MCF 10A (cell line): ENCODE data around the gene BCAS1. TPM values are rescaled to one million over a fixed set of nuclear protein-coding genes. Genes with fewer than 3 reads are reported as not detected.

Experiments
- BruUV-seq: library from RNA; stranded (reverse); fragments of 400-500 nt; replicated peaks from 2 replicates; lab custom pipeline; 2021; lab: Mats Ljungman, UMichigan
- CTCF ChIA-PET: fragments of 300-600 bp; sonication (Branson Sonifier 250); formaldehyde crosslinking; extraction: SDS; loops from one replicate; lab custom pipeline; 2021; ENCODE audit warnings: antibody characterized with exemption, inconsistent platforms; lab: Yijun Ruan, JAX
- POLR2A ChIA-PET: fragments of 300-600, 350-650 bp; sonication (Branson Sonifier 250); formaldehyde crosslinking; extraction: SDS; loops from one replicate; lab custom pipeline; 2020; ENCODE audit warnings: antibody characterized with exemption, inconsistent platforms; lab: Yijun Ruan, JAX
- DNase-seq: peaks from one replicate; pipeline ENCODE4 v3.0.0-alpha.2; 2018; ENCODE audit not compliant: unreplicated experiment
- H3K27ac Mint-ChIP-seq: one replicate; pipeline ENCODE4 v1.8.0; 2022; ENCODE audit warnings: mild to moderate bottlenecking, low read depth, mixed read lengths; ENCODE audit not compliant: unreplicated experiment
- H3K27me3 Mint-ChIP-seq: one replicate; pipeline ENCODE4 v1.8.0; 2022; ENCODE audit warnings: mixed read lengths; ENCODE audit not compliant: insufficient read depth, unreplicated experiment
- H3K36me3 Mint-ChIP-seq: one replicate; pipeline ENCODE4 v1.8.0; 2022; ENCODE audit warnings: mild to moderate bottlenecking, moderate library complexity, mixed read lengths; ENCODE audit not compliant: insufficient read depth, unreplicated experiment
- H3K4me1 Mint-ChIP-seq: one replicate; pipeline ENCODE4 v1.8.0; 2022; ENCODE audit warnings: mixed read lengths; ENCODE audit not compliant: insufficient read depth, unreplicated experiment
- H3K4me3 Mint-ChIP-seq: one replicate; pipeline ENCODE4 v1.8.0; 2022; ENCODE audit warnings: mild to moderate bottlenecking, moderate library complexity, mixed read lengths; ENCODE audit not compliant: unreplicated experiment
- H3K9me3 Mint-ChIP-seq: one replicate; pipeline ENCODE4 v1.8.0; 2022; ENCODE audit warnings: mixed read lengths; ENCODE audit not compliant: unreplicated experiment
- CTCF ChIP-seq: fragments of 200-600 bp; IDR thresholded peaks from one replicate; pipeline ENCODE4 v1.8.0; 2022; ENCODE audit warnings: antibody characterized with exemption, mild to moderate bottlenecking; ENCODE audit not compliant: unreplicated experiment
- intact Hi-C: fragments of 100-400 bp; cut with micrococcal nuclease; formaldehyde crosslinking; loops from 2 replicates; pipeline ENCODE4 v1.14.1; 2022
- total RNA-seq: library from RNA; stranded (reverse); gene quantifications from 2 replicates; pipeline ENCODE4 v1.2.3, GENCODE V29; 2022

BCAS1 gene
- total RNA-seq, 1 experiment from 2014 or later, result not detected

- Mint-ChIP-seq H3K27me3 (no peaks in the 10 kb centered on the region), H3K4me1 (peaks cover 13% of the 10 kb centered on the region), H3K27ac (no peak overlapping the region), H3K9me3 (no peaks in the 10 kb centered on the region), H3K36me3 (no peaks in the 10 kb centered on the region), H3K4me3 (no peak overlapping the region)
- DNase-seq, result no peak
- BruUV-seq, result no TSS peak
- intact Hi-C loops, result no loop called here
- ChIA-PET POLR2A (interaction anchor here (0.7 to 4.6 kb wide), 16 partner anchors 8 to 360 kb away, joined by 3 to 40 read pairs (median 8); no protein-coding TSS in a partner anchor), CTCF (interaction anchor here (0.7 to 5.7 kb wide), 21 partner anchors 8 to 1627 kb away, joined by 3 to 81 read pairs (median 7); partner anchors contain the start of gene ZNF217)
- no peak for TF ChIP-seq CTCF
Measured at GRCh38 chr20:53938739-53939138, 131.7 kb downstream of the BCAS1 start.

DNA sequence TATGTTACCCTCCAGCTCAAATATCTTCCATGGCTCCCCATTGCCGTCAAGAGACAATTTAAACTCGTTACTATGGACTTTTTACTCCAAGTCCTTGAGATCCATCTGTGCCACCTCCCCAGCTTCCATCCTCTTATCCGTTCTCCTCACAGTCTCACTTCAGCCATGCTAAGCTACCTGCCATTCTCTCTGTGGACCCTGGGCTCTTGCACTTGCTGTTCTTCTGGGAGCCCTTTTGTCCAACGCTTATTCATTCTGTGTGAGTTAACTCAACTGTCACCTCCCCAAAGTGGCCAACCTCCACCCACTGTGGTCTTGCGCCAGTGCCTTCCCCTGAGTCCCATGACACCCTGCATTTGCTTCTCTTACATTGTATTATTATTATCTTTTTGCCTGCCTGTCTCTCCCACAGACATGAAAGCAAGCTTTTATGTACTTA, 132.4 kb downstream of the BCAS1 start:
- peaks cover 8% of the 10 kb centered on the region for H3K4me1 Mint-ChIP-seq
- H3K27ac Mint-ChIP-seq, result no peak overlapping the region
- TF ChIP-seq CTCF, result no peak
- no peaks in the 10 kb centered on the region for H3K9me3 Mint-ChIP-seq
- intact Hi-C loops, result no loop called here
- CTCF ChIA-PET, result interaction anchor here (0.6 to 5.7 kb wide), 8 partner anchors 12 to 390 kb away, joined by 3 to 81 read pairs (median 28); no protein-coding TSS in a partner anchor
- no TSS peak for BruUV-seq
- no peak for DNase-seq
- no peaks in the 10 kb centered on the region for H3K36me3 Mint-ChIP-seq
- no peaks in the 10 kb centered on the region for H3K27me3 Mint-ChIP-seq
- POLR2A ChIA-PET, result interaction anchor here (0.6 to 4.6 kb wide), 3 partner anchors 36 to 359 kb away, joined by 3 to 40 read pairs (median 4); no protein-coding TSS in a partner anchor
- no peak overlapping the region for H3K4me3 Mint-ChIP-seq

GRCh38 chr20:53937339-53937741, 133.1 kb downstream of the BCAS1 start:
- ChIA-PET POLR2A (interaction anchor here (4.6 kb wide), 1 partner anchor 358 kb away, joined by 40 read pairs; no protein-coding TSS in a partner anchor), CTCF (interaction anchor here (0.6 to 5.7 kb wide), 7 partner anchors 11 to 390 kb away, joined by 3 to 81 read pairs (median 51); no protein-coding TSS in a partner anchor)
- H3K36me3 Mint-ChIP-seq, result no peaks in the 10 kb centered on the region
- TF ChIP-seq CTCF, result no peak
- H3K27ac Mint-ChIP-seq, result no peak overlapping the region
- no peak overlapping the region for H3K4me3 Mint-ChIP-seq
- H3K27me3 Mint-ChIP-seq, result no peaks in the 10 kb centered on the region
- no peaks in the 10 kb centered on the region for H3K9me3 Mint-ChIP-seq
- BruUV-seq, result no TSS peak
- intact Hi-C loops, result no loop called here
- peaks cover 7% of the 10 kb centered on the region for H3K4me1 Mint-ChIP-seq
- no peak for DNase-seq

DNA sequence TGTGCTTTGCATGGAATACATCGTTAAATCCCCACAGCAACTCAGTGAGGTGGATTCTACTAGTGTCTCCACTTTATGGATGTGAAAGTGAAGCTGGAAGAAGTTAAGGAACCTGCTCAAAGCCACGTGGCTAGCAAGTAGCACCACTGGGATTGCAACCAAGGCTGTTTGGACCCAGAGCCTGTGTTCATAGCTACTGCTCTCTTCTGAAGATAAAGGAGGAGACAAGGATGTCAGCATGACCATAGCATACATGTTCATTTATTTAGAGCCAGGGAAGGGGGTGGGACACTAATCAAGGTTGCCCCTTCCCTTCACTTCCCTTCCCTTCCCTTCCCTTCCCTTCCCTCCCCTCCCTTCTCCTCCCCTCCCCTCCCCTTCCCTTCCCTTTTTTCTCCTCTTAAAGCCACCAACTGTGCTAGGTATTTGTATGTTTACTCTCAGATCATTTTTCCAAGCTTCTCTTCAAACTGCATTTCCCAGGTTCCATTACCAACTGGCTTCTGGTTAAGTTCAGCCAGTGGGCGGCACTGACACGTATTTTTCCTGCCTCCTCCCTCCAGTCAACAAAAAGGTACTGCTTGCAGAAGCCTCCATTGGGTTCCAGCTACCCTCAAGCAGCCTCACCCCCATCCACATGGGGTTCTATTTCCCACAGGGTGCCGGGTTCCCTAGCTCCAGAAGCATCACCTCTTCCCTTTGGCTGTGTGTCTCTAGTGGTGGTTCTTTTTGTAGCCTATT, 134.9 kb downstream of the BCAS1 start:
- ChIA-PET CTCF (interaction anchor here (0.6 to 5.7 kb wide), 9 partner anchors 10 to 1624 kb away, joined by 3 to 56 read pairs (median 4); no protein-coding TSS in a partner anchor), POLR2A (interaction anchor here (0.7 to 1.9 kb wide), 5 partner anchors 9 to 108 kb away, joined by 3 to 12 read pairs (median 3); no protein-coding TSS in a partner anchor)
- H3K36me3 Mint-ChIP-seq, result no peaks in the 10 kb centered on the region
- H3K27ac Mint-ChIP-seq, result no peak overlapping the region
- peaks cover 16% of the 10 kb centered on the region for H3K4me1 Mint-ChIP-seq
- H3K9me3 Mint-ChIP-seq, result no peaks in the 10 kb centered on the region
- TF ChIP-seq CTCF, result no peak
- no TSS peak for BruUV-seq
- intact Hi-C loops, result no loop called here
- H3K4me3 Mint-ChIP-seq, result no peak overlapping the region
- H3K27me3 Mint-ChIP-seq, result no peaks in the 10 kb centered on the region
- no peak for DNase-seq
